ENCODE results near the gene PPP5C. TPM values are rescaled to one million over a fixed set of nuclear protein-coding genes. Genes with fewer than 3 reads are reported as not detected.

The PPP5C gene
- total and polyA plus RNA-seq, 2 of the 13 experiments (the other 11 are each of a cell fraction or from before 2014, with no cell fraction given) = 41.6 to 67.9 TPM

GRCh38 chr19:46361915-46362314 is 15.0 kb downstream of the PPP5C start (continued):
- TF ChIP-seq BCLAF1 (IDR thresholded peaks at IDR 0.05) = no peak

- FAIRE-seq = no peak
- H3K27ac ChIP-seq (ENCODE audit: extremely low read length, insufficient read depth, low read length) = no peak overlapping the region
Measured at GRCh38 chr19:46364359-46364758, 17.5 kb downstream of the PPP5C start.

More at GRCh38 chr19:46364359-46364758, 17.5 kb downstream of the PPP5C start:
- ATAC-seq (no peak), DNase-seq (ENCODE audit: low spot score) (no peak)
- no peak for TF ChIP-seq ZNF30 (CRISPR knock-in tag; IDR thresholded peaks at IDR 0.05)
- TF ChIP-seq MXD3 (CRISPR knock-in tag; IDR thresholded peaks at IDR 0.05) = no peak
- TF ChIP-seq ZNF44 (CRISPR knock-in tag; IDR thresholded peaks at IDR 0.05) = no peak
- no peak for TF ChIP-seq ZNF7 (CRISPR knock-in tag; IDR thresholded peaks at IDR 0.05)
- TF ChIP-seq ZSCAN21 (CRISPR knock-in tag; IDR thresholded peaks at IDR 0.05; ENCODE audit: borderline replicate concordance) = no peak
- TF ChIP-seq, protein P1, sequence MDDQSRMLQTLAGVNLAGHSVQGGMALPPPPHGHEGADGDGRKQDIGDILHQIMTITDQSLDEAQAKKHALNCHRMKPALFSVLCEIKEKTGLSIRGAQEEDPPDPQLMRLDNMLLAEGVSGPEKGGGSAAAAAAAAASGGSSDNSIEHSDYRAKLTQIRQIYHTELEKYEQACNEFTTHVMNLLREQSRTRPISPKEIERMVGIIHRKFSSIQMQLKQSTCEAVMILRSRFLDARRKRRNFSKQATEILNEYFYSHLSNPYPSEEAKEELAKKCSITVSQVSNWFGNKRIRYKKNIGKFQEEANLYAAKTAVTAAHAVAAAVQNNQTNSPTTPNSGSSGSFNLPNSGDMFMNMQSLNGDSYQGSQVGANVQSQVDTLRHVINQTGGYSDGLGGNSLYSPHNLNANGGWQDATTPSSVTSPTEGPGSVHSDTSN (CRISPR knock-in tag; IDR thresholded peaks at IDR 0.05; ENCODE audit: borderline replicate concordance) = no peak
- TF ChIP-seq ZNF646 (CRISPR knock-in tag; IDR thresholded peaks at IDR 0.05) = no peak
- TF ChIP-seq RBM22 (optimal IDR thresholded peaks at IDR 0.05; ENCODE audit: low read length) = no peak
- no peak for TF ChIP-seq KLF12 (CRISPR knock-in tag; IDR thresholded peaks at IDR 0.05; ENCODE audit: borderline replicate concordance)
- Histone ChIP-seq H3K9ac (ENCODE audit: insufficient read depth, low read depth, low read length) (no peak overlapping the region), H3K9me3 (ENCODE audit: low read length) (no peaks in the 10 kb centered on the region), H3K27me3 (ENCODE audit: control insufficient read depth in 1 of 2, insufficient read depth in 2 of 2, low read length in 2 of 2) (no peaks in the 10 kb centered on the region), H4K20me1 (ENCODE audit: insufficient read depth, low read length) (no peaks in the 10 kb centered on the region), H3K4me1 (ENCODE audit: insufficient read depth, low read length) (peaks cover 13% of the 10 kb centered on the region), H2AFZ (ENCODE audit: low read length) (no peak overlapping the region), H3K36me3 (replicated peaks in 1 of 2; ENCODE audit: control insufficient read depth in 1 of 2, insufficient read depth in 2 of 2, low read length in 2 of 2) (peaks cover 4 to 38% of the 10 kb centered on the region in 2 experiments; a peak in 4 of 5 replicates), H3K79me2 (ENCODE audit: insufficient read depth, low read length) (no peaks in the 10 kb centered on the region), H3K4me3 (replicated peaks in 1 of 3; ENCODE audit: insufficient read depth in 1 of 3, low read depth in 2 of 3, low read length in 3 of 3) (no peak overlapping the region), H3K4me2 (ENCODE audit: low read depth, low read length) (no peak overlapping the region)
- WGBS (ENCODE audit: low lambda C conversion rate) = 96% methylated on average over 2 of the region's 2 CpGs
- intact Hi-C loops (cut with micrococcal nuclease; ENCODE audit: unreplicated experiment) = no loop called here
- ChIA-PET POLR2A (no interaction called here), CTCF (ENCODE audit: low intra/inter-chr PET ratio, low total read pairs) (no interaction called here)
- in situ Hi-C loops (cut with HindIII; ENCODE audit: extremely low pct_ligation_motif_present, low pct_unique_long_range_greater_than_20kb) = no loop called here
- no TSS peak for BruUV-seq (replicated peaks)
